ENCODE results near the gene RNF2. TPM values are rescaled to one million over a fixed set of nuclear protein-coding genes. Genes with fewer than 3 reads are reported as not detected.

The RNF2 gene
- total and polyA plus RNA-seq, 2 donors, result 9.5 to 51.1 TPM

DNA sequence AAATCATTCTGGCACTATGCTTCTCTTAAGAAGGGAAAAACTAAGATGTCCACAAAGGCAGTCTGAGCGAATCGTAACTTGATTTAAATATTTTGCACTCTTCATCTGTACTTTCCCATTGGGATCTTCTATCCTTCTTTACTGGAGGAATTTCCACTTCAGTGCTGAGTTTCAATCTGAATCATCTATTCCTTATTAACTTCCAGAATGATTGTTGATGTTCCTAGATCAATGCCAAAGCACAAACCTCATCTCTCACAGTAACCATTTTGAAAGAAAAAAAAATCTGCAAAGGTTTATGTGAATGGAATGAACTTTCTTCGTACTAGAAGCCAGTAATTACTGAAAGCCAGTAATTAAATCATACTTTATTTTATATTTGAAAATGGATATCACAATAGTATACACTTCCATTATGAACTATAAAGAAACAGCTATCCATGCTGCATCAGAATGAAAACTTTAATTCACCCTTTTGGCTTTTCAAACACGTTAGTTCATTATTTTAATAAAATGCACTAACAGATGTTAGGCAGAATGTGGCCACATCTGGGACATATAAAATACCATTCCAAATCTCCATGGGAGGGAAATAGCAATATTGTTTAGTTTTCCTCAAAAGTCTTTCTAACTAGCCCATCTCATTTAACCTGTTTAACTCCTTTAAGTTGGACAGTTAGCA lies 5.5 kb upstream of the RNF2 start:
- H3K36me3 ChIP-seq (ENCODE audit: insufficient read depth), result no peaks in the 10 kb centered on the region
- DNase-seq (ENCODE audit: extremely low spot score), result no peak
- H3K27ac ChIP-seq (ENCODE audit: low read depth), result no peak overlapping the region
- H3K4me1 ChIP-seq (ENCODE audit: insufficient read depth), result no peaks in the 10 kb centered on the region
- no peak overlapping the region for H3K4me3 ChIP-seq (ENCODE audit: low read depth, low read length)
- 66% methylated on average over 4 of the region's 4 CpGs for WGBS

DNA sequence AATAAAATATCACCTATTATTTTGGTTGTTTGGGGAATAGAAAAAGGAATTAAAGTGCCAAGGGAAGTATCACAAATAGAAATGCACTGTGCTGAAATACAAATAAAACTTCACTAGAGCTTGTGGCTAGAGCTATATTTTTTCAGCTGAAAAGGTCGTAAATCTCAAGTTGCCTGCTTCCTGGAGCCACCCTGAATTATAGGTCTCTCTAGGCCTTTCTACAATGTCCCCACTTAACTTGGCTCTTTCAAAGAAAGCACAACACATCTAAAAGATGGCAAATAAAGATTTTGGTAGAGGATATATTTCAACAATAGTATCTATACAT lies 5.0 kb upstream of the RNF2 start:
- Histone ChIP-seq H3K36me3 (ENCODE audit: insufficient read depth) (no peaks in the 10 kb centered on the region), H3K4me3 (ENCODE audit: low read depth, low read length) (no peak overlapping the region), H3K4me1 (ENCODE audit: insufficient read depth) (no peaks in the 10 kb centered on the region), H3K27ac (ENCODE audit: low read depth) (no peak overlapping the region)
- WGBS, result 60% methylated on average over 1 of the region's 1 CpG
- DNase-seq (ENCODE audit: extremely low spot score), result no peak

DNA sequence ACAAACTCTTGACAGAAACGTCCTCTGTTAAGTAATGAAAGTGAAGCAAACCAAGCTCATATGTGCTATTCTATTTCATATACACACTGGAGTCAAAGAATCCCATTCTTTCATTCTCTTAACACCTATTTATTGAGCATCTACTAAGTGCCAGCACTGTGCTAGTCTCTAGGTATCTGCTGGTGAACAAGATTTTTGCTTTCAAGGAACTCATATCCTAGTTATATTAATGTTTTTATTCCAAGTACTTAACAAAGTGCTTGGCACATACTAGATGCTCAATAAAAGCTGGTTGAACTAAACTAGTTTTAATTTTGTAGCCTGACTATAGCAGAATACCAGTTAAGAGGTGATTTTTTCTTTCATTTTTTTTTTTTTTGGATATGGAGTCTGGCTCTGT lies 3.6 kb upstream of the RNF2 start:
- H3K27ac ChIP-seq (ENCODE audit: low read depth), result no peak overlapping the region
- no peak for DNase-seq (ENCODE audit: extremely low spot score)
- no peaks in the 10 kb centered on the region for H3K4me1 ChIP-seq (ENCODE audit: insufficient read depth)
- no peak overlapping the region for H3K4me3 ChIP-seq (ENCODE audit: low read depth, low read length)
- no peaks in the 10 kb centered on the region for H3K36me3 ChIP-seq (ENCODE audit: insufficient read depth)
- WGBS, result 42% methylated on average over 1 of the region's 1 CpG

DNA sequence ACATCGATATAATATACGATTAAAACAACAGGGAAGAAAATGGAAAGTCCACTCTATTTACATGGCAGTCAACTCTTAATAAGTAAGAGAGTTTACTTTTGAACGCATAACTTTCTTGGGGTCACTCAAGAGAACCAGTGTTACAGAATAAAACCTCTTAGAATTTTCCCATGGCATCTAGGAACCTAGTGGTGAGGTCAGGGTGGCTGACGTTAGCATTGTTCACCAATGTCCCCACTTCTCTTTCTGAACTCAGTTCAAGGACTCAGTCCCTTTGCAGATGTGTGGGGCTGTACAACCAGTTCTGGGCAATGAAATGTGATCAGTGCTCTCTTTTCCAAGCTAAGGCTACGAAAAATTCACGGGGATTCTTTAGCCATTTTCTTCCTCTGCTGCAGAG lies 2.6 kb upstream of the RNF2 start:
- Histone ChIP-seq H3K36me3 (ENCODE audit: insufficient read depth) (no peaks in the 10 kb centered on the region), H3K4me1 (ENCODE audit: insufficient read depth) (no peaks in the 10 kb centered on the region), H3K27ac (ENCODE audit: low read depth) (no peak overlapping the region), H3K4me3 (ENCODE audit: low read depth, low read length) (no peak overlapping the region)
- 87% methylated on average over 6 of the region's 6 CpGs for WGBS
- DNase-seq (ENCODE audit: extremely low spot score), result no peak

DNA sequence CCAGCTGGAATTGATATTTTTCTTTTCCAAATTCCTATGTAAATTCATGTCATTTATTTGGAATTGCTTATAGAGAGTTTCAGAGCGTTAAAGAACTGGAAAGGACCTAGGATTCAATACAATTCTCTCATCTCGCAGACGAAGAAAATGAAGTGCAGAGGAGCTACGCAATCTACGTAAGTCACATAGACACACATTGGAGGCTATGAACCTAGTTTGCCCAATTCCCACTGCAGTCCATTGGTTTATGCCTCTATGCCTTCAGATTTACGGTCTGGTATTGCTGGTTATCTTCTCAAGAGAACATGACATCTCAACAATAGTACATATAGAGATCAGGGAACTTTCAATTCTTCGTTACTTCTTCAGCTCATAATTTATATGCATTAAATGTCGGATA lies 971 bp upstream of the RNF2 start:
- H3K27ac ChIP-seq (ENCODE audit: low read depth), result peak overlapping the region; percentile 81
- H3K4me1 ChIP-seq (ENCODE audit: insufficient read depth), result no peaks in the 10 kb centered on the region
- H3K4me3 ChIP-seq (ENCODE audit: low read depth, low read length), result no peak overlapping the region
- no peak for DNase-seq (ENCODE audit: extremely low spot score)
- no peaks in the 10 kb centered on the region for H3K36me3 ChIP-seq (ENCODE audit: insufficient read depth)
- WGBS, result 67% methylated on average over 8 of the region's 8 CpGs

DNA sequence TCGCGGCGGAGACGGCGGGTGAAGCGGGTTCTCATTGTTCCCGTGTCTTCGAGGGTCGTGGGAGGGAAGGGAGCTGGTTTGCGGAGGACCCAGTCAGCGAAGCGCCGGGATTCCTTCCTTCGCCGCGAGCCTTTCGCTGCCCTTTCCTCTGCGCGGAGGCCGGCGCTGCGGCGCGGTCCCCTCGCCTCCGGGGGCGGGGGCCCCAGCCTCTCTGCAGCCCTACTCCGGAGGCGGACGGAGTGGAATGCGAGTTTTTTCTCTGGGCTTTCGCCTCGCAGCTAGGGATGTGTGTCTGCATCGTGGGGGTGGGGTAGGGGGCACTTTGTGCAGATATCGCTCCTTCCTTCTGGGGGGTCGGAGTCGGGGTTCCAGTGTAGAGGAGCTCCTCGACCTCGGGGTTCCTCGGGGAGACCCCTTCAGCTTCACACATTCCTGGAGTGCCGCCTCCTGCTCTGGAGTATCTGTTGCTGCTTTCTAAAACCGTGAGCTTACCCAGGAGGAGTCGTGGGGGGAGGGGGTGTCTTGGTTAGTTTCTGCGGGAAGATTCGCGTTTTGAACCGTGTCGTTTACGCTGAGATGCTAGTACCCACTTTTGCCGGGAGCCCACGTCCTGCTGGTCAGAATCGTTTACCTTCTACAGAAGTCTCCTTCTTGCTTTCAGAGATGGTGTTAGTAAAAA lies 595 bp downstream of the RNF2 start:
- Histone ChIP-seq H3K27ac (ENCODE audit: low read depth) (peak overlapping the region; percentile 81), H3K4me1 (ENCODE audit: insufficient read depth) (no peaks in the 10 kb centered on the region), H3K4me3 (ENCODE audit: low read depth, low read length) (peak overlapping the region; percentile 84), H3K36me3 (ENCODE audit: insufficient read depth) (no peaks in the 10 kb centered on the region)
- peak; percentile 14 for DNase-seq (ENCODE audit: extremely low spot score)
- under 1% methylated on average over 52 of the region's 52 CpGs for WGBS

DNA sequence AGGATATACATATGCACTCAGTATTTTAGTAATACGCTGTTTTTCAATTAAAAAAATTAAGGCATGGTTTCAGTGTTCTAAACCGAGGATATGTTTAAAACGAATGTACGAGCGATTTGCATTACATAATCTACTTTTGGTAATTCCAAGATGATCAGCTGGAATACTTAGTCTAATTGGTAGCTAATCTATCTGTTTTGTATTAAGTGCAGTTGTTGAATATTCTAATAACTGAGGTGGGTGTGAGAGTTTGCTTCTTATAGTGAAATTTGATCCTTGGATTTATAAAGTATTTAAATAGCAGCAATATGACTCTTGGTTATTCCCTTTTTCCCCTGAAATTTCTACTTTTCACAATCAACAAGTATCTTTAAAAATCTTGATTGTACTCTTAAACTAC lies 1.3 kb downstream of the RNF2 start:
- 2% methylated on average over 5 of the region's 5 CpGs for WGBS
- H3K4me3 ChIP-seq (ENCODE audit: low read depth, low read length), result peak overlapping the region; percentile 84
- no peaks in the 10 kb centered on the region for H3K4me1 ChIP-seq (ENCODE audit: insufficient read depth)
- no peak for DNase-seq (ENCODE audit: extremely low spot score)
- H3K36me3 ChIP-seq (ENCODE audit: insufficient read depth), result no peaks in the 10 kb centered on the region
- no peak overlapping the region for H3K27ac ChIP-seq (ENCODE audit: low read depth)

DNA sequence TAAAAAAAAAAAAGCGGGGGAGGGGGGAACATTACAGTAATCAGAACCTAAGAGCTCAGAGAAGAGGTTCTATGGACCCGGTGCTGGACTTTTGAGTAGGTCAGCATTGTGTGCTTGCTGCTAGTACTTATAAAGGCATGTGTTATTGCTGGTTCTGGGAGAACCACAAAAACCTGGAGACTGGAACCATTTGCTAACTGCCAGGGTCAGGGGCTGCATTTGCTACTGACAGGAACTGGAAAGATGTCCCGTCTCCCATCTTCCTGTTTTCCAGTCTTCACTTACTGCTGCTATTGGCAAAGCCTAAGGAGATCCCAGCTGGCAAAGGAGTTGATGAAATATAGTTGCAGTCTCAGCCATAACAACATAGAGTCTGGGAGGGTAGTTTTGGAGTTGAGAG lies 4.3 kb downstream of the RNF2 start:
- 90% methylated on average over 3 of the region's 3 CpGs for WGBS

DNA sequence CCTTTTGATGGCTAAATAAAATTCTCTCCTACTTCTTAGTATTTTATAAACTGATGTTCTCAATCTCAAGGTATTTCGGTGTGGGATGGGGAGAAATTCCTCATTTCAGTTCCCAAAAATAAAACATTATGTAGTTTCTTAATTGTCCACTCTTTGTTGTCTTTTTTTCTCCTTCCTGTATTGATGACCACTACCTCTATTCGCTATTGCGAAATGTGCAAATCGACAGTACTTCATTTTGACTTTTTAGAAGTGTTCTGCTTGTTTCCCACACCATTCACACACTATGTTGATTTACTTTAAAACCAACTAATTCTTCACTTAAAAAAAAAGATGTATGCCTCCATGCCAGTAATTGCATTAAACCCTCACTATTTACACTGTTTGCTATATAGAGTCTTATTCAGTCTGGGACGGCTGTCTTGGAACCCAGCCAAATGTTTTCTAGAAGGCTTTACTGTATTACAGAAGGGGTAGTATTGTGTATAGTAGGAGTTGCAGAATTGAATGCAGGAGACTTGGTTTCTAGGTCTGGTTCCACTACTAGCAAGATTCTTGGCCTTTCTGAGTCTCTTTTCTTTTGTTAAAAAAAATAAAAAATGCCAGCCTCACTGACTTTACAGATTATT lies 5.6 kb downstream of the RNF2 start:
- Histone ChIP-seq H3K36me3 (ENCODE audit: insufficient read depth) (no peaks in the 10 kb centered on the region), H3K27ac (ENCODE audit: low read depth) (no peak overlapping the region), H3K4me3 (ENCODE audit: low read depth, low read length) (no peak overlapping the region), H3K4me1 (ENCODE audit: insufficient read depth) (no peaks in the 10 kb centered on the region)
- no peak for DNase-seq (ENCODE audit: extremely low spot score)
- WGBS, result 75% methylated on average over 5 of the region's 5 CpGs

More for the DNA sequence above, 4.3 kb downstream of the RNF2 start:
- no peaks in the 10 kb centered on the region for H3K4me1 ChIP-seq (ENCODE audit: insufficient read depth)
- H3K36me3 ChIP-seq (ENCODE audit: insufficient read depth), result no peaks in the 10 kb centered on the region
- no peak for DNase-seq (ENCODE audit: extremely low spot score)
- H3K4me3 ChIP-seq (ENCODE audit: low read depth, low read length), result no peak overlapping the region
- no peak overlapping the region for H3K27ac ChIP-seq (ENCODE audit: low read depth)

DNA sequence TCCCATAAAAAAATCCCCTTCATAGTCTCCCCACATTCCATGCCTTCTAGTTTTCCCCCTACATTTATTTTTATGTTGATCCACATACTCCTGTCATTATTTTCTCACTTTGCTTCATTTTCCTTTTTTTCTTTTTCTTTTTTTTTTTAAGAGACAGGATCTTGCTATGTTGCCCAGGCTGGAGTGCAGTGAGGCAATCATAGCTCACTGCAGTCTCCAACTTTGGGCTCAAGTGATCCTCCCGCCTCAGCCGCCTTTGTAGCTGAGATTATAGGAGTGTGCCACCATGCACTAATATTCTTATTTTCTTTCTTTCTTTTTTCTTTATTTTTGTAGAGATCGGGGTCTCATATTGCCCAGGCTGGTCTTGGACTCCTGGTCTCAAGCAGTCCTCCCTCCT lies 7.8 kb downstream of the RNF2 start:
- WGBS, result 97% methylated on average over 3 of the region's 3 CpGs
- DNase-seq (ENCODE audit: extremely low spot score), result no peak

DNA sequence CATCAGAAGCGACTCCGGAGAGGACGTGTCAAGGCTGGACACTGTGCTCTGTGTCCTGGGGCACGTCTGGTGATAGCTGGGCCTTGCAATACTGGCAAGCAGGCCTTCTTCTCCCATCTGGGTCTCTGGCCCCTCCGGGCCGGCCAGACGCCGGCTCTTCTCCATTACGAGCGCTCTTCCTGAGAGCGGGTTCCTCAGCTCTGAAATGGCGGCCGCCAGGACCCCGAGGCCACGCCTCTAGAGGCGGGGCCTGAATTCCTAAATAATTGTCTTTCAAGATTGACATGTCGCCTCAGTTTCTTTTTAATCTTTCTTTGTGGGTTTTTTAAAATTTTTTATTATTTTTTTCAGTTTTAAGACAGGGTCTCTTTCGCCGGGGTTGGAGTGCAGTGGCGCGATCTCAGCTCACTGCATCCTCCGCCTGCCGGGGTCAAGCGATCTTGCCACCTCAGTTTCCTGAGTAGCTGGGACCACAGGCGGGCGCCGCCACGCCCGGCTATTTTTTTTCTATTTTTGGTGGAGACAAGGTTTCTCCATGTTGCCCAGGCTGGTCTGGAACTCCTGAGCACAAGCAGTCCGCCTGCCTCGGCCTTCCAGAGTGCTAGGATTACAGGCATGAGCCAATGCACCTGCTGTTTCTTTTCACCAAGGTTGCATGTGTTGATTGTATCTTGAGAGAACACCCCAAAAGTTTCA lies 9.2 kb downstream of the RNF2 start:
- Histone ChIP-seq H3K4me3 (ENCODE audit: low read depth, low read length) (no peak overlapping the region), H3K27ac (ENCODE audit: low read depth) (no peak overlapping the region), H3K4me1 (ENCODE audit: insufficient read depth) (peaks cover 2% of the 10 kb centered on the region), H3K36me3 (ENCODE audit: insufficient read depth) (no peaks in the 10 kb centered on the region)
- no peak for DNase-seq (ENCODE audit: extremely low spot score)
- WGBS, result 97% methylated on average over 31 of the region's 31 CpGs

More for the DNA sequence above, 7.8 kb downstream of the RNF2 start:
- Histone ChIP-seq H3K4me1 (ENCODE audit: insufficient read depth) (peaks cover 2% of the 10 kb centered on the region), H3K4me3 (ENCODE audit: low read depth, low read length) (no peak overlapping the region), H3K27ac (ENCODE audit: low read depth) (no peak overlapping the region), H3K36me3 (ENCODE audit: insufficient read depth) (no peaks in the 10 kb centered on the region)

DNA sequence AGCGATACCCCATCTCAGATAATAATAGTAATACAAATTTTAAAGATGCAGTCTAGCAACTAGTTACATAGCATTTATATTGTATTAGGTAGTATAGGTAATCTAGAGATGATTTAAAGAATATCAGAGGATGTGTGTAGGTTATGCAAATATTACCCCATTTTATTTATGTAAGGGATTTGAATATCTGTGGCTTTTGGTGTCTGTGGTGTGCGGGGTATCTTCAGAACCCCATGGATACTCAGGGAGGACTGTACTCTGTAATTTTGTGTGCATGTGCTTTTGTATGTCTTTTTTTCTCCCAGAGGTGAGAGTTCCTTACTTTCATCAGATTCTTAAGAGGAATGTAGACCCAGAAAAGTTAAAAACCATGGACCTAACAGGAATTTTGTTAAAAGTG lies 12.8 kb downstream of the RNF2 start:
- Histone ChIP-seq H3K4me1 (ENCODE audit: insufficient read depth) (peaks cover 2% of the 10 kb centered on the region), H3K36me3 (ENCODE audit: insufficient read depth) (no peaks in the 10 kb centered on the region), H3K27ac (ENCODE audit: low read depth) (no peak overlapping the region), H3K4me3 (ENCODE audit: low read depth, low read length) (no peak overlapping the region)
- DNase-seq (ENCODE audit: extremely low spot score), result no peak
- WGBS, result 87% methylated on average over 2 of the region's 2 CpGs

DNA sequence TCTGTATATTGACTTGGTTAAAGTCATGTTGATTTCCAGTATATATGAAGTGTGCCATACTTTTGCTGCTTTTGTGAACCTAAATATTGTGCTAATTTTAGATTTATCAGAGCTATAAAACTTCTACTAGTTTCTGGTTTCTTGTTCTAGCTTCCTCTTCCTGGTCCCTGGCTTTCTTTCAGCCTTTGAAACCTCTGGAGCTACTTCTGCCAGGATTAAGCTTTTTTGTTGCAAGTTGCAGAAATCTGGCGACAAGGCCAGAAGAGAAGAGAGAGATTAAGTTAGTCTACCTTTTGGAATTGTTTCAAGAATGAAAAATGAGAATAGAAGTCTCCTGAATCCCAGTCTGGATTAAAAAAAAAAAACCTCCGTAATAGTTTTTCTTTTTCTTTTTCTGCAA lies 13.5 kb downstream of the RNF2 start:
- Histone ChIP-seq H3K36me3 (ENCODE audit: insufficient read depth) (no peaks in the 10 kb centered on the region), H3K4me1 (ENCODE audit: insufficient read depth) (peaks cover 2% of the 10 kb centered on the region), H3K4me3 (ENCODE audit: low read depth, low read length) (no peak overlapping the region), H3K27ac (ENCODE audit: low read depth) (no peak overlapping the region)
- 24% methylated on average over 2 of the region's 2 CpGs for WGBS
- DNase-seq (ENCODE audit: extremely low spot score), result no peak

Measured in urinary bladder (tissue), 4 donors.